ENCODE measurements around the gene ENOX2. TPM values are rescaled to one million over a fixed set of nuclear protein-coding genes. Genes with fewer than 3 reads are reported as not detected.

Gene ENOX2
- total and polyA plus RNA-seq, 2 of the 13 experiments (the other 11 are each of a cell fraction or from before 2014, with no cell fraction given): 5.9 to 8.5 TPM

GRCh38 chrX:130778773-130779172 lies 124.2 kb downstream of the ENOX2 start:
- Histone ChIP-seq H3K4me1 (ENCODE audit: insufficient read depth, low read length) (no peaks in the 10 kb centered on the region), H3K27me3 (ENCODE audit: control insufficient read depth in 1 of 2, insufficient read depth in 2 of 2, low read length in 2 of 2) (no peaks in the 10 kb centered on the region), H3K4me2 (ENCODE audit: low read depth, low read length) (no peak overlapping the region), H3K9me3 (ENCODE audit: low read length) (no peaks in the 10 kb centered on the region), H2AFZ (ENCODE audit: low read length) (no peak overlapping the region), H3K27ac (ENCODE audit: extremely low read length, insufficient read depth, low read length) (no peak overlapping the region), H3K36me3 (replicated peaks in 1 of 2; ENCODE audit: control insufficient read depth in 1 of 2, insufficient read depth in 2 of 2, low read length in 2 of 2) (no peaks in the 10 kb centered on the region), H3K79me2 (ENCODE audit: insufficient read depth, low read length) (no peaks in the 10 kb centered on the region), H4K20me1 (ENCODE audit: insufficient read depth, low read length) (no peaks in the 10 kb centered on the region), H3K9ac (ENCODE audit: insufficient read depth, low read depth, low read length) (no peak overlapping the region), H3K4me3 (replicated peaks in 1 of 3; ENCODE audit: insufficient read depth in 1 of 3, low read depth in 2 of 3, low read length in 3 of 3) (no peak overlapping the region)
- in situ Hi-C loops (cut with HindIII; ENCODE audit: extremely low pct_ligation_motif_present, low pct_unique_long_range_greater_than_20kb) (no loop called here), intact Hi-C loops (cut with micrococcal nuclease; ENCODE audit: unreplicated experiment) (no loop called here)
- DNase-seq (ENCODE audit: low spot score) (no peak), FAIRE-seq (no peak), ATAC-seq (no peak)
- WGBS (ENCODE audit: low lambda C conversion rate): 86% methylated on average over 3 of the region's 3 CpGs
- ChIA-PET POLR2A (no interaction called here), CTCF (ENCODE audit: low intra/inter-chr PET ratio, low total read pairs) (no interaction called here)
- TF ChIP-seq ZNF501 (CRISPR knock-in tag; IDR thresholded peaks at IDR 0.05) (no peak), ZNF281 (CRISPR knock-in tag; IDR thresholded peaks at IDR 0.05; ENCODE audit: borderline replicate concordance) (no peak), MAFF (IDR thresholded peaks at IDR 0.05; ENCODE audit: low read depth, low read length) (no peak), ZNF468 (CRISPR knock-in tag; IDR thresholded peaks at IDR 0.05) (no peak), PAX8 (CRISPR knock-in tag; IDR thresholded peaks at IDR 0.05; ENCODE audit: borderline replicate concordance) (no peak), ATAD3A (CRISPR knock-in tag; IDR thresholded peaks at IDR 0.05) (no peak), DPF2 (CRISPR knock-in tag; IDR thresholded peaks at IDR 0.05; ENCODE audit: borderline replicate concordance, low read depth) (no peak), HIVEP1 (CRISPR knock-in tag; IDR thresholded peaks at IDR 0.05) (no peak), SYNCRIP (IDR thresholded peaks at IDR 0.05; ENCODE audit: insufficient read depth, low read depth, low read length) (no peak), SMAD9 (CRISPR knock-in tag; IDR thresholded peaks at IDR 0.05) (no peak), ZNF234 (CRISPR knock-in tag; conservative IDR thresholded peaks at IDR 0.05) (no peak), MNT (IDR thresholded peaks at IDR 0.05) (no peak), ZSCAN20 (CRISPR knock-in tag; IDR thresholded peaks at IDR 0.05; ENCODE audit: borderline replicate concordance) (no peak), RFXAP (CRISPR knock-in tag; IDR thresholded peaks at IDR 0.05; ENCODE audit: borderline replicate concordance) (no peak), ATF7 (IDR thresholded peaks at IDR 0.05) (no peak), ATF7 (CRISPR knock-in tag; IDR thresholded peaks at IDR 0.05) (no peak)
- no TSS peak for BruUV-seq (replicated peaks)

All from HepG2 (cell line).